Suppressor macrophage treated with lipopolysaccharide for 4 hours (primary cell): ENCODE data around the gene DNAH7.

ENCODE experiments used
- DNase-seq: peaks from one replicate; pipeline ENCODE4 v3.0.0-alpha.2; 2020

DNAH7 gene

DNA sequence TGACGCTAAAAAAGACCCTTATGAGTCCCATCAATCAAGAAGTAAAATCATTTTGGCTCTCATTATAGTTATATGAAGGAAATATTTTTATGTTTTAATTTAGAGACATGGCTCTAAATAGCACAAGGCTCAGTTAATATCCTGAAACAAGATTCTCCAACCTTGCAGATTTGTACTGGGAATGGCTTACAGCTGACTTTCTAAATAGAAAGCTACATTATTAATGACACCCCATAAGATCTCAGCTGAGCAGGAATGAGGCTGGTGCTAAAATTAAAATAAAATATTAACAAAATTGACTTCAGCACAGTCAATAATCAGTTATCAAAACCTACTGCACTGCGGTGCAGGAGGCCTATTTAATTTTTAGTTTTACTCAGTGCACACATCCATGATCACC lies 274.8 kb downstream of the DNAH7 start:
- DNase-seq, result no peak

DNA sequence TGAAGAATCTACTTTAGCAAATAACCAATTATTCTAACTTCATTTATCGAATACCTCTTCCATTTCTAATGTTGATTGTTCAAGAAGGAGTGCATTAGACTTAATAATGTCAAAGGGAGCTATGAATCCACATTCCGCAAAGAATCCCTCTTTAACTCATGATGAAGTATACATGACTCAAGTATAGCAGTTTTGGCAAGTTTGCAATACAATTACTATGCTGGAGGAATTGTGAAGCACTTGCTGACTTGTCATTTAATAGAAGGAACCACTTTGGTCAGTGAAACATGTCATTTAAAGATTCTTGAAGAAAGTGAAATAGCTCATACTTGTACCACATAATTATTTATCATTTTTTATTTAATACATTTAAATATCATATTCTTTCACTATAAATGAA lies 286.5 kb downstream of the DNAH7 start:
- DNase-seq, result no peak

GRCh38 chr2:195779491-195779890 lies 289.1 kb downstream of the DNAH7 start:
- DNase-seq, result no peak

GRCh38 chr2:195769975-195770374 lies 298.7 kb downstream of the DNAH7 start:
- DNase-seq, result no peak

DNA sequence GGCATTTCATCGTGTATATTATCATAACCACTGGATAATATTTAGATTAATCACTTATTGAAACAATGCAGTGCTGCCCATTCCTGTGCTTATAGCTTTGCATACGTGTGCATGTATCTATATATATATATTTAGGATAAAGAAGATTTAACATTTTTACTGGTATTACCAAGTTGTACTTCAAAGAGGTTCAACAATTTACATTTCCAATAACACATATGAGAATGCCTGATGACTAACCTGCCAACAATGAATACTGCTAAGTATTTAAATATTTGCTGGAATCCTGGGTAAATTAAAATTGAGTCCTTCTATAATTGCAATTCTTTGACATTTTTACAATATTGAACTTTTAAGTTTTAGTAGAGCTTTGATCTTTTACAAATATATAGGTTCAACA lies 300.2 kb downstream of the DNAH7 start:
- no peak for DNase-seq

DNA sequence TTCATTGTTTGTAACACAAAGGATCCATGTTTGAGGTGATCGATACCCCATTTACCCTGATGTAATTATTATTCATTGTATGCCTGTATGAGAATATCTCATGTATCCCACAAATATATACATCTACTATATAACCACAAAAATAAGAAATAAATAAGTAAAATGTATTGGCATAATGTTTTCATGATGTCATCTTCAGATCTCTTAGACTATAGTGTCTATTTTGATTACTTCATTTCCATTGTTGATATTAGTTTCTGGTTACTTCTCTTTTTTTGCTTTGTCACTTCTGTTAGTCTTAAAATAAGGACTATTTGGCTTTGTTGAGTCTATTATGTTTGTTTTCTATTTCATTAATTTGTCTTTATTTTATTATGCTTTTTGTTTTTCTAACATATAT lies 301.9 kb downstream of the DNAH7 start:
- no peak for DNase-seq

GRCh38 chr2:195763866-195764265 lies 304.8 kb downstream of the DNAH7 start:
- DNase-seq, result no peak

GRCh38 chr2:195759877-195760276 lies 308.8 kb downstream of the DNAH7 start:
- DNase-seq, result no peak

DNA sequence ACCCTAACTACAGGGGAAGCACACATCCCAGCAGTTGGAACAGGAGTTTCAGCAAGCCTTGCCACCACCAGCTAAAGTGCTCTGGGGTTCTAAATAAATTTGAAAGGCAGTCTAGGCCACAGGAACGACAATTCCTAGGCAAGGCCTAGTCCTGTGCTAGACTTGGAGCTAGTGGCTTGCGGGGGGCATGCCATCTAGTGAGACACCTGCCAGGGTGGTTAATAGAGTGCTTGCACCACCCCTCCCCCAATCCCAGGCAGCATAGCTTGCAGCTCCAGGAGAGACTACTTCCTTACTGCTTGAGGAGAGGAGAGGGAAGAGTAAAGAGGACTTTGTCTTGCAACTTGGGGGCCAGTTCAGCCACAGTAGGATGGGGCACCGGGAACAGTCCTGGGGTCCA lies 309.8 kb downstream of the DNAH7 start:
- DNase-seq, result no peak

- DNase-seq, result no peak
Observed at GRCh38 chr2:195756218-195756942, 312.3 kb downstream of the DNAH7 start.

DNA sequence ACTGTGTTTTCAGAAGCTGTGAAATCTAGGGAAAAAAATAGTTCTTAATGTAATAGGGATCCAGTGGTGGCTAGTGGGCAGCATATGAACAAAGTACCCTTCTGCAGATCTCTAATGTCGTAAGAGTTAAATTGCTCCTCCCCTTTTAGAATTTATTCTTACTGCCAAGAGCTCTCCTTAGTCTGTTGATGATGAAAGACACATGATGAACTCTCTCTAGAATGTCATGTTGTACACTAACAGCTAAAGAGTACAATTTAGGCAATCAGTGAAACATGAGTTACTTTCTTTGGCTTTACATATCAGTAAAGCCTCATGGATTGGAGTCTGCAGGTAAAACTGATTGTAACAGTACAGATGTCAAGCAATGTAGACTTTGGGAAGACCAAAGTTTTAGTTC lies 327.4 kb downstream of the DNAH7 start:
- DNase-seq, result no peak

DNA sequence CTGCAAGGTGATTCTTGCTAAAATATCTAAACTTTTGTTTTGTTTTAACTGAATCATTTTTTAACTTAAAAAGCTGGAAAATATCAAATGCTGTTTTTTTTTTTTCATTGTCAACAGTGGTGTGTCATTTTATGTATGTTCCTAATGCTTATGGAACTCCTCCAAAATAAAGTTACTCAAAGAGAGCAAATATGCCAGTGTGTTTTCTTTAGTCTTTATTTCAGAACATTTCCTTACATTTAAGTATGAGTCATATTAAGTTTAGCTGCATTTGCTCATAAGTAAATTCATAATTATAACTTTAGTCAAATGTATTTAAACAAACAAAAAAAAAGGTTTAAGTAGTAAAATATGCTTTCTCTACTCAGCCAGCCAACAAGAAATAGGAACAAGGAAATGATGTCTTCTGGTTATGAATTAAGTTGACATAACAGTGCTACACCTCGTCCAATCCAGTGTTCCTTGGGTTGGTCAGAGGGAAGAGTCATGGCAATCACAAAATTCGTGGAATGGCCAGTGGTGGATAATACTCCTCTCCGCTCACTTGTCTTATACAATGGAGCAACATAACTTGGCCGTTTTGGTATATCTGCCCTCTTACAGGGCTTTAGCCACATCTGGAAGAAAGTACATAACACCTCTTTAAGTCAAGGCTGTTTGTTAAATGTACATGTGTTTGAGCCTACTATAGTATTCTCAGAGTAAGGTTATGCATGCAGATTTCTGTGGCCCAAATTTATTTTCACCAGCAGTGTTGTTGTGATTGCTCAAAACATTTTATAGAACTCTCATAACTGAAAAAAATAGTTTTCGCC lies 330.9 kb downstream of the DNAH7 start:
- no peak for DNase-seq

DNA sequence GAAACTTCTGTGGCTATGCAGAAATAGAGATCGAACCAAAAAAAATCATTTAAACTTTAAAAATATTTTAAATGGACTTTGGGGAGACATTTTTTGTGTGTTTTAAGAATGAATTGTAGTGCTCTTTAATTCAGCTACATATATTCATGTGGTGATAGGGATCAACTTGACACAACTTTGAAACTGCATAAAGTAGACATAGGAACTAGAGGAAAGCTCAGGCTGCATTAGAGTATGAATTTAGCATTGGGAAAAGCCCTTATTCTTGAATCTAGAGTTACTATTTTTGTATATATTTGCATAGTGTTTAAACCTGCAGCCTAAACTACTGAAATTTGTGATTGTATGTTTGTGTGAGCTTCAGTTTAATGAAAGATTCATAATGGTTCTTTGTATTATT lies 333.3 kb downstream of the DNAH7 start:
- DNase-seq, result no peak

GRCh38 chr2:195734931-195735330 lies 333.7 kb downstream of the DNAH7 start:
- DNase-seq, result no peak

- DNase-seq, result no peak
Observed at GRCh38 chr2:195734395-195734794, 334.2 kb downstream of the DNAH7 start.

- DNase-seq, result no peak
Observed at GRCh38 chr2:195733831-195734230, 334.8 kb downstream of the DNAH7 start.

DNA sequence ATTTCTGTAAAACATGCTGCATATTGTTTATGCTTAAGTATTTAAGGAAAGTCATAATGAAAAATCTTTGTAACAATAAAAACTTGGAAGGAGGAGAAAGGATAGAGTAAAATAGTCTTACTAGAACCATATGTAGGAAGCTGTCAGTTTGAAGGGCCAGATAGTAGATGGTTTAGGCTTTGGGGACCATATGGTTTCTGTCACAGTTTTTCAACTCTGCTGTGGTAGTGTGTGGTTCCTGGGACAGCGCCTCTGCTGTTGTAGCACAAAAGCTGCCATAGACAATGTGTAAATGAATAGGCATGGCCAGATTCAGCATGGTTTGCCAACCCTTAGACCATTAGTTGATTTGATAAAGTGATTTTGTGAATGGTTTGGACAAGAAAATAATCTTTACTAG lies 336.1 kb downstream of the DNAH7 start:
- DNase-seq, result no peak

GRCh38 chr2:195730912-195731311 lies 337.7 kb downstream of the DNAH7 start:
- no peak for DNase-seq

- DNase-seq, result no peak
Observed at GRCh38 chr2:195727106-195727505, 341.5 kb downstream of the DNAH7 start.

DNA sequence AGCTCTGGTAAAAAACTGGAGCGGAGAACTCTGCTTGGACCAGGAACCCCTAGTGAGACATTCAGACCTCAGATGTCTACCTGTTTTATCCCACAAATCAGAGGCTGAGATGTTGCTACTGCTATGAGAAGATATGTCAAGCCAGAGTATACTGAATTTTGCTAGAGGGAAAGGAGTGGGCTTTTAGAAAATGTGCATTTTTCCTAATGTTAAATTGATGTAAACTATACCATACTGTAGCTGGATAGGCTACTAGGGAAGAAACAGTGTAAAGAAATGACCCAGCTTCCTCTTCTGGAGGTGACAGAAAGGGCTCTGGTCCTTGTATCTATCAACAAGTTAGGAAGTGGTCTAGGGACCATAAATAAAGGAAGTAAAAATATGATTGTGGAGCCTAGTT lies 346.6 kb downstream of the DNAH7 start:
- DNase-seq, result no peak

GRCh38 chr2:195721042-195721441 lies 347.6 kb downstream of the DNAH7 start:
- DNase-seq, result no peak

DNA sequence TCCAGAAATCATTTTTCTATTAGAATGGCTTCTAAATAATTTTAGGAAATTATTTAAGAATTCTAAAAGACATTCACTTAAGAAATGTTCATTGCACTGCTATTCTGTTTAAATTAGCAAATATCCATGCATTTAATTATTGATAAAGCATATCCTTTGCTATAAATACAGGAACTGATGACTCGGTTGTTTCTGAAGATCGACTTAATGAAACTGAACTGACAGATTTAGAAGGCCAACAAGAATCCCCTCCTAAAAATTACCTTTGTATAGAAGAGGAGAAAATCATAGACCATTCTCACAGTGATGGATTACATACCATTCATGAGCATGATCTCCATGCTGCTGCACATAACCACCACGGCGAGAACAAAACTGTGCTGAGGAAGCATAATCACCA lies 352.2 kb downstream of the DNAH7 start:
- DNase-seq, result no peak

DNA sequence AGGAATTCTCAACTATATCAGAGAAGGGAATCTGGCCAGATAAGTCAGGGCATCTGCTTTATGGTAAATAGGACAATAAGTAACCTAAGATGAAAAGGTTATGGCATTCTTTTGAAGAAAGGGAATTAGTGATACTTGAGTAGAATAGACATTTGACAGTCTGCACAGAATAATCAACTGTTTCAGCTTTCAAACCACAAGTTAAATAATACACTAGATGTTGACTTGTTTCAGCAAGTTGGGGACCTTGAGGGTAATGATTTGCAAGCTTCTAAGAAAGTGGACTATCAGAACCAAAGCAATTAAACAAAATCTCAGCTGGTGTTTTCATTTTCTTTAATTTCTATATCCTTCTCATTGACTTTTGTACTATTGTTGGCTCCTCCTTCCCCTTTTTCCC lies 357.2 kb downstream of the DNAH7 start:
- DNase-seq, result no peak
